Small intestine (tissue), 7 donors: ENCODE measurements around the gene SCD. TPM values are rescaled to one million over a fixed set of nuclear protein-coding genes. Genes with fewer than 3 reads are reported as not detected.
A peak's percentile ranks its signal among the peaks of the same experiment; 100 is the strongest.

Experiments used
- DNase-seq, 2 donors: peaks; one replicate each; pipeline versions ENCODE4 v3.0.0 to v3.0.0-alpha.2; 2013
- FAIRE-seq: peaks from 2 replicates; lab custom pipeline; 2012; peaks lifted over from hg19 to GRCh38; lab: Jason Lieb, UNC
- H3K27ac ChIP-seq, 3 donors: one replicate each; pipeline ENCODE4 v1.5.1; 2013; ENCODE audit warnings: low read length in 2 of 3, mild to moderate bottlenecking in 2 of 3, control low read depth in 1 of 3, inconsistent platforms in 1 of 3, low read depth in 1 of 3, moderate library complexity in 1 of 3
- H3K27me3 ChIP-seq, 3 donors: one replicate each; pipeline ENCODE4 v1.6.1; 2013; ENCODE audit warnings: low read length in 3 of 3, inconsistent platforms in 1 of 3; ENCODE audit not compliant: control insufficient read depth in 3 of 3, insufficient read depth in 3 of 3
- H3K36me3 ChIP-seq, 3 donors: one replicate each; pipeline ENCODE4 v1.6.1; 2013; ENCODE audit warnings: low read length in 3 of 3, inconsistent platforms in 1 of 3, low read depth in 1 of 3, mild to moderate bottlenecking in 1 of 3, moderate library complexity in 1 of 3; ENCODE audit not compliant: control insufficient read depth in 3 of 3, insufficient read depth in 2 of 3
- H3K4me1 ChIP-seq, 3 donors: one replicate each; pipeline ENCODE4 v1.6.1; 2013; ENCODE audit warnings: low read length in 2 of 3, inconsistent platforms in 1 of 3, low read depth in 1 of 3, mild to moderate bottlenecking in 1 of 3, moderate library complexity in 1 of 3; ENCODE audit not compliant: control insufficient read depth in 3 of 3, insufficient read depth in 2 of 3
- H3K4me3 ChIP-seq, 3 donors: one replicate each; pipeline ENCODE4 v1.5.1; 2013; ENCODE audit warnings: low read length in 3 of 3, control low read depth in 1 of 3, inconsistent platforms in 1 of 3, low read depth in 1 of 3, mild to moderate bottlenecking in 1 of 3, moderate library complexity in 1 of 3
- H3K9me3 ChIP-seq, 2 donors: one replicate each; pipeline ENCODE4 v1.6.1; 2013; ENCODE audit warnings: low read depth in 1 of 2, low read length in 1 of 2; ENCODE audit not compliant: control insufficient read depth in 2 of 2, insufficient read depth in 1 of 2
- WGBS, 3 donors: extraction: QIAGEN DNeasy Blood & Tissue Kit; methylation state at CpG; one replicate each; pipeline ENCODE4 v1.1.7; 2013; 5-methylcytosine and 5-hydroxymethylcytosine counted together
- polyA plus RNA-seq, 4 donors: library from polyadenylated mRNA; stranded (reverse) in 3 of 4; unstranded in 1 of 4; fragments of 200-250 nt in 3 of 4; fragments of 120-200 nt in 1 of 4; gene quantifications; one replicate each; pipeline versions ENCODE4 v1.2.1 to v1.2.3, GENCODE V29; 2013
- donor health status: healthy with polysubstance abuse.
- donor health status: control.
- donor health status: control.
- donor health status: Bipolar disorder and iron deficiency.
- donor health status: healthy.

The SCD gene
- polyA plus RNA-seq, 4 donors = 14.8 to 144 (median 22.2) TPM

- Histone ChIP-seq H3K4me1 (no peaks in the 10 kb centered on the region), H3K9me3 (no peaks in the 10 kb centered on the region), H3K27ac (peak overlapping the region in 1 of 3 donors; percentile 5), H3K4me3 (no peak overlapping the region), H3K36me3 (no peaks in the 10 kb centered on the region), H3K27me3 (peaks cover 0 to 5% (median 2%) of the 10 kb centered on the region in 3 donors)
- FAIRE-seq (no peak), DNase-seq (peak; percentile 44 to 71)
- 13 to 48% (median 32%) methylated on average over 4 of the region's 4 CpGs for WGBS, 3 donors
These were observed 35.7 kb upstream of the SCD start for GRCh38 chr10:100311298-100311697.

DNA sequence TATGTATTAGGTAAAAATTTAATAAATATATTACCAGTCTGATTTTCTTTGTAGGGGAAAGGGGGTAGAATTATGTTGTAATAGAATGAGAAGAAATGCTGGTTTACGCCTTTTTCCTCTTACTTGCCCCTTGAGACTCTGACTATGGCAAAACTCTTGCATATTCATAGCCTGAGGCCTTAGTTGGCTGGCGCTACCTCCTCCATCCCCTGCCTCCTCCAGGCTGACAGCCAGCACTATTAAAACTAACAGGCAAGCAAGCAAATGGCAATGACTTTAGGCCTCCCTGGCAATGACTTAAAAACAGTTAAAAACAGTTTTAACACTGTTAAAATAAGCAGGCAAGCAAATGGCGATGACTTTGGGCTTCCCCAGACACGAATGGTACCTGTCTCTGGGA, 31.4 kb upstream of the SCD start:
- H3K9me3 ChIP-seq = no peaks in the 10 kb centered on the region
- FAIRE-seq (no peak), DNase-seq (no peak)
- no peaks in the 10 kb centered on the region for H3K36me3 ChIP-seq
- H3K4me3 ChIP-seq = no peak overlapping the region
- no peaks in the 10 kb centered on the region for H3K4me1 ChIP-seq
- H3K27ac ChIP-seq = no peak overlapping the region
- peaks cover 0 to 3% (median 2%) of the 10 kb centered on the region in 3 donors for H3K27me3 ChIP-seq
- 83 to 91% (median 84%) methylated on average over 4 of the region's 4 CpGs for WGBS, 3 donors

GRCh38 chr10:100318207-100318606, 28.8 kb upstream of the SCD start:
- WGBS, 3 donors = 89 to 92% (median 91%) methylated on average over 4 of the region's 4 CpGs
- Histone ChIP-seq H3K9me3 (no peaks in the 10 kb centered on the region), H3K27me3 (peaks cover 0 to 2% (median 1%) of the 10 kb centered on the region in 3 donors), H3K4me1 (no peaks in the 10 kb centered on the region), H3K36me3 (no peaks in the 10 kb centered on the region), H3K27ac (no peak overlapping the region), H3K4me3 (no peak overlapping the region)
- no peak for FAIRE-seq
- no peak for DNase-seq

DNA sequence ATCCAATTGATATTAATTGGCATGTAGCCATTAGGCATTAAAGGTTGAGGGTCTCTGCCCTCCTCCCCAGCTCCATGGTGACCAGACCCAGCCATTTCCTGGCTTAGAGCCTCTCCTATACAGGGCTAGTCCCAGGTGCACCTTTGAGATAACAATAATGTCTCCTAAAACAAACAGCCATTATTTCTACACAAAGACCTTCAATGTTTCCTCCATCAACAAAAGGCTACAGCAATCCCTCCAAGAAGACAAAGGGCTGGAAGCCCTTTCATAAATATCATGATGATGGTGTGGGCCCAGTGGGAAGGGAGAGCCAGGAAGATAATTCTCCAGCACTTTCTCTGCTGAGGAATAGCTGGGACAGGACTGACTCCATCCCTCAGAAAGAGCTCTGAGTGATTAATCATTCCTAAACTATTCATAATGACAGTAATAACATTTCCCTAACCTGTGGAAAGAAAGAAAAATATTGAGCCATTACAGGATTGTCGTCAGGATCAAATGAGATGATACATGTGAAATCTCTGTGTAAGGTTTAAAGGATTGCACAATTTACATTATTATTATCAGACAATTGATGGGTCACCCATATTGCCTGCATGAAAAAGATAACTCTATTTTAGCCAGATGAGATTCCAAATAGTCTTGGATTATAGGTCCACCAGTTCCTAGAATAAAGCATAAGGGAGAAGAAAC, 27.2 kb upstream of the SCD start:
- Histone ChIP-seq H3K9me3 (no peaks in the 10 kb centered on the region), H3K36me3 (no peaks in the 10 kb centered on the region), H3K27ac (no peak overlapping the region), H3K4me3 (no peak overlapping the region), H3K4me1 (no peaks in the 10 kb centered on the region), H3K27me3 (peaks cover 0 to 2% (median 1%) of the 10 kb centered on the region in 3 donors)
- 34 to 60% (median 36%) methylated on average over 1 of the region's 1 CpG for WGBS, 3 donors
- no peak for DNase-seq
- FAIRE-seq = no peak

DNA sequence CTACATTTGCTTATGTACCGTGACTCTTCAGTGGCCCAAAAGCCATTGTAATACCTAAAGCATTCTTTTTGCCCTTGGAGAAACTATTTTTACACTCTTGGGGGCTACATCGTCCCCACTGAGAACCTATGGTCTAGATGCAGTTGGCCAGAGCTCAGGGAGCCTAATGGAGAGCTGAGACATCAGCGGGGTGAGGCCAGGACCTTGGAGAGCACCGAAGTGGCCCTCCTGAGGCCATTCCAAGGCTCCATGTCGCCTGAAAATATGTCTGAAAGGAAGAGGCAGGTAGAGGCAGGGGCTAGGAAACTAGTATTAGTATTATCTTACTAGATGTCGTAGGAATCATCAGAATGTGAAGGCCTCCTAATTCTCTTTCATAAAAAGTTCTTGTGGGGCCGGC, 21.9 kb upstream of the SCD start:
- 57 to 79% (median 61%) methylated on average over 7 of the region's 7 CpGs for WGBS, 3 donors
- no peaks in the 10 kb centered on the region for H3K9me3 ChIP-seq
- peaks cover 0 to 17% (median 1%) of the 10 kb centered on the region in 3 donors for H3K27me3 ChIP-seq
- H3K4me1 ChIP-seq = no peaks in the 10 kb centered on the region
- FAIRE-seq (no peak), DNase-seq (peak in 1 of 2 donors; percentile 32)
- no peak overlapping the region for H3K4me3 ChIP-seq
- H3K27ac ChIP-seq = no peak overlapping the region
- H3K36me3 ChIP-seq = no peaks in the 10 kb centered on the region

DNA sequence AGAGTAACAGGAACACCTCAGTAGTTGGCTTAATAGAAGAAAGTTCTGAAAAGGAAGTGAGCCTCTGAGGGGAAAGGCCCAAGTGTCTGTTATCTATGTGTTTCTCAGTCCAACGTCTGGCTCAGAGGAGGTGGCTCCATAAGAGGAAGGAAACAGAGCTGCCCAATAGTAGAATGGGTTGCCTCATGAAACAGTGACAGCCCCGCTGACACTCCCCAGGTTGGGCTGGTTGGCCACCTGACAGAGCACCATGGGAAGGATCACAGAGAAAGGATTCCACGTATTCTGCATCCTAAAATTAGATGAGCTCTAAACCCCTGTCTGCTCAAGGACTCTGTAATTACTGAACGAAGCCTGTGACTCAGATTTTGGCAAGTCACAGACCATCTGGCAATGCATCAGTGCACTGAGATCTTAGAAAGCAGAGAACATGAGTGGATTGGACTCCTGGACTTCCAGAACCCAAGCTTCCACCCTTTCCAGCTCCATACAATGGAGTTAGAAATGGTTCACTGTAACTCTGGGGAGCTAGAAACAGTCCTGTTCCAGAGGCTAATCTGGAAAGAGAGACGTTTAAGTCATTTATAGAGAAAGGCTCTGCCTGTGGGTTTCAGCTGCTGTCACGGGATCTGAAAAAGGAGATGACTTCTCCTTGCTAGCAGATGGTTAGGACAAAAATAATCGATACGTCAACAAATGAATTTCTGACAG, 19.9 kb upstream of the SCD start:
- H3K36me3 ChIP-seq = no peaks in the 10 kb centered on the region
- no peak overlapping the region for H3K27ac ChIP-seq
- H3K4me3 ChIP-seq = no peak overlapping the region
- FAIRE-seq (no peak), DNase-seq (peak in 1 of 2 donors; percentile 31)
- no peaks in the 10 kb centered on the region for H3K4me1 ChIP-seq
- WGBS, 3 donors = 37 to 38% (median 38%) methylated on average over 8 of the region's 8 CpGs
- H3K9me3 ChIP-seq = no peaks in the 10 kb centered on the region
- peaks cover 0 to 31% (median 0%) of the 10 kb centered on the region in 3 donors for H3K27me3 ChIP-seq

- no peaks in the 10 kb centered on the region for H3K36me3 ChIP-seq
- H3K4me3 ChIP-seq = no peak overlapping the region
- no peaks in the 10 kb centered on the region for H3K9me3 ChIP-seq
- DNase-seq (no peak), FAIRE-seq (no peak)
- WGBS, 3 donors = 73 to 84% (median 81%) methylated on average over 3 of the region's 3 CpGs
- no peak overlapping the region for H3K27ac ChIP-seq
- H3K27me3 ChIP-seq = peaks cover 0 to 31% (median 0%) of the 10 kb centered on the region in 3 donors
- H3K4me1 ChIP-seq = no peaks in the 10 kb centered on the region
These were observed 19.4 kb upstream of the SCD start for GRCh38 chr10:100327718-100328009.

DNA sequence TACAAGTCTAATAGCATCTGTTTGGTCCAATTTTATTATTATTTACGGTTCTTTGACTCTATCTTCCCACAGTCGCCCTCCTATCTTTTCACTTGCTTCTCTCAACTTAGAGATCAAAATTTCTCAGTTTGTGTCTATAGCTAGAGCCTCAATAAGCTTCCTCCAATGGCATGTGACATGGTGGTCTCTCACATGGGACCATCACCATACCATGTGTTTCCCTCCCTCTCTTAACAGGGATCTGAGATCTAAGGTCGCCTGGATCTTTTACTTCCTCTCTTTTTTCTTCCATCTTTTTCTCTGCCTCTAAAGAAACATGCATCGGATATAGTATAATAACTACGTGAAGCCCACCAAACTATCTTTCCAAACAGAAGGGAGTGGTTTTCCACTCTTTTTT, 18.8 kb upstream of the SCD start:
- DNase-seq (no peak), FAIRE-seq (no peak)
- H3K4me1 ChIP-seq = no peaks in the 10 kb centered on the region
- H3K36me3 ChIP-seq = no peaks in the 10 kb centered on the region
- no peak overlapping the region for H3K27ac ChIP-seq
- no peak overlapping the region for H3K4me3 ChIP-seq
- no peaks in the 10 kb centered on the region for H3K9me3 ChIP-seq
- peaks cover 0 to 34% (median 0%) of the 10 kb centered on the region in 3 donors for H3K27me3 ChIP-seq
- WGBS, 3 donors = 63 to 69% (median 65%) methylated on average over 5 of the region's 5 CpGs
